ENCODE measurements around the gene CORO1A. TPM values are rescaled to one million over a fixed set of nuclear protein-coding genes. Genes with fewer than 3 reads are reported as not detected.

The CORO1A gene
- total RNA-seq, 4 donors from 2014 or later, result 9.5 to 29.1 (median 23.2) TPM

GRCh38 chr16:30141750-30142149 is 41.7 kb upstream of the CORO1A start:
- 84 to 97% methylated on average over 2 of the region's 2 CpGs for WGBS, 2 donors
- TF ChIP-seq CTCF (IDR thresholded peaks at IDR 0.05) (no peak), POLR2A (IDR thresholded peaks at IDR 0.05) (no peak)
- no peak for DNase-seq
- Histone ChIP-seq H3K4me1 (no peaks in the 10 kb centered on the region), H3K9me3 (no peaks in the 10 kb centered on the region), H3K4me3 (no peak overlapping the region), H3K27ac (no peak overlapping the region), H3K36me3 (no peaks in the 10 kb centered on the region), H3K27me3 (no peaks in the 10 kb centered on the region)
- intact Hi-C loops (cut with DNase I), result no loop called here

- Histone ChIP-seq H3K36me3 (no peaks in the 10 kb centered on the region), H3K27ac (no peak overlapping the region), H3K9me3 (no peaks in the 10 kb centered on the region), H3K4me1 (no peaks in the 10 kb centered on the region), H3K27me3 (no peaks in the 10 kb centered on the region), H3K4me3 (no peak overlapping the region)
- intact Hi-C loops (cut with DNase I), result no loop called here
- 82 to 83% methylated on average over 13 of the region's 13 CpGs for WGBS, 2 donors
- no peak for DNase-seq
- TF ChIP-seq POLR2A (IDR thresholded peaks at IDR 0.05) (no peak), CTCF (IDR thresholded peaks at IDR 0.05) (no peak)
Measured at GRCh38 chr16:30142672-30143346, 40.6 kb upstream of the CORO1A start.

GRCh38 chr16:30143347-30143702 is 40.1 kb upstream of the CORO1A start:
- intact Hi-C loops (cut with DNase I), result no loop called here
- Histone ChIP-seq H3K36me3 (no peaks in the 10 kb centered on the region), H3K4me3 (no peak overlapping the region), H3K27ac (no peak overlapping the region), H3K9me3 (no peaks in the 10 kb centered on the region), H3K4me1 (no peaks in the 10 kb centered on the region), H3K27me3 (no peaks in the 10 kb centered on the region)
- WGBS, 2 donors, result 48 to 55% methylated on average over 2 of the region's 2 CpGs
- no peak for DNase-seq
- TF ChIP-seq CTCF (IDR thresholded peaks at IDR 0.05) (no peak), POLR2A (IDR thresholded peaks at IDR 0.05) (no peak)

GRCh38 chr16:30144017-30144416 is 39.4 kb upstream of the CORO1A start:
- Histone ChIP-seq H3K36me3 (no peaks in the 10 kb centered on the region), H3K4me3 (no peak overlapping the region), H3K27me3 (no peaks in the 10 kb centered on the region), H3K27ac (no peak overlapping the region), H3K4me1 (no peaks in the 10 kb centered on the region), H3K9me3 (peaks cover 0 to 5% (median 0%) of the 10 kb centered on the region in 3 donors)
- DNase-seq, result no peak
- TF ChIP-seq POLR2A (IDR thresholded peaks at IDR 0.05) (no peak), CTCF (IDR thresholded peaks at IDR 0.05) (no peak)
- intact Hi-C loops (cut with DNase I), result no loop called here

- Histone ChIP-seq H3K27me3 (no peaks in the 10 kb centered on the region), H3K4me1 (no peaks in the 10 kb centered on the region), H3K36me3 (no peaks in the 10 kb centered on the region), H3K27ac (no peak overlapping the region), H3K4me3 (no peak overlapping the region), H3K9me3 (peaks cover 0 to 14% (median 3%) of the 10 kb centered on the region in 3 donors)
- WGBS, 2 donors, result 40 to 72% methylated on average over 1 of the region's 1 CpG
- intact Hi-C loops (cut with DNase I), result no loop called here
- no peak for DNase-seq
- TF ChIP-seq CTCF (IDR thresholded peaks at IDR 0.05) (no peak), POLR2A (IDR thresholded peaks at IDR 0.05) (no peak)
Measured at GRCh38 chr16:30144917-30145316, 38.5 kb upstream of the CORO1A start.
